Cardiac muscle cell (in vitro differentiated cells and primary cell): ENCODE results near the gene TES. TPM values are rescaled to one million over a fixed set of nuclear protein-coding genes. Genes with fewer than 3 reads are reported as not detected.

ENCODE experiments used
- DNase-seq, 2 donors: peaks; one replicate each; pipeline versions ENCODE4 v3.0.0 to v3.0.0-alpha.2; 2010 to 2017; ENCODE audit warnings: low read depth in 1 of 2, low spot score in 1 of 2
- H3K27ac ChIP-seq: fragments of 200-600 bp; sonication (generic); 2 replicates; pipeline ENCODE4 v1.5.1; 2016
- H3K27me3 ChIP-seq: fragments of 200-600 bp; sonication (generic); 2 replicates; pipeline ENCODE4 v1.6.0; 2016; ENCODE audit warnings: control low read depth
- H3K36me3 ChIP-seq: fragments of 200-600 bp; sonication (generic); 2 replicates; pipeline ENCODE4 v1.5.1; 2016; ENCODE audit warnings: control low read depth
- H3K4me1 ChIP-seq: fragments of 200-600 bp; sonication (generic); 2 replicates; pipeline ENCODE4 v1.8.1; 2017; ENCODE audit warnings: low read depth, mild to moderate bottlenecking, mixed run types
- H3K4me3 ChIP-seq: fragments of 200-600 bp; sonication (generic); 2 replicates; pipeline ENCODE4 v1.5.1; 2016; ENCODE audit warnings: mild to moderate bottlenecking
- H3K9me3 ChIP-seq: fragments of 200-600 bp; sonication (generic); 2 replicates; pipeline ENCODE4 v1.5.1; 2017; ENCODE audit warnings: low read depth, mild to moderate bottlenecking, control low read depth
- polyA plus RNA-seq: library from polyadenylated mRNA; unstranded; fragments of >200 nt; fragmentation: Nextera tagmentation; extraction: Ambion mirVana; gene quantifications from 2 replicates; pipeline ENCODE4 v1.2.1, GENCODE V29; 2016
- total RNA-seq: library from RNA; depleted of rRNA; stranded (reverse); fragments of >200 nt; gene quantifications from 2 replicates; pipeline ENCODE4 v1.2.3, GENCODE V29; 2016
- TF ChIP-seq, protein P1 (sequence below): IDR thresholded peaks from 2 replicates; pipeline ENCODE4 v1.5.1; 2012; ENCODE audit warnings: low read depth, mild to moderate bottlenecking, low read length

Gene TES
- total and polyA plus RNA-seq, 2 experiments from 2014 or later, result 13.4 to 29.1 TPM

DNA sequence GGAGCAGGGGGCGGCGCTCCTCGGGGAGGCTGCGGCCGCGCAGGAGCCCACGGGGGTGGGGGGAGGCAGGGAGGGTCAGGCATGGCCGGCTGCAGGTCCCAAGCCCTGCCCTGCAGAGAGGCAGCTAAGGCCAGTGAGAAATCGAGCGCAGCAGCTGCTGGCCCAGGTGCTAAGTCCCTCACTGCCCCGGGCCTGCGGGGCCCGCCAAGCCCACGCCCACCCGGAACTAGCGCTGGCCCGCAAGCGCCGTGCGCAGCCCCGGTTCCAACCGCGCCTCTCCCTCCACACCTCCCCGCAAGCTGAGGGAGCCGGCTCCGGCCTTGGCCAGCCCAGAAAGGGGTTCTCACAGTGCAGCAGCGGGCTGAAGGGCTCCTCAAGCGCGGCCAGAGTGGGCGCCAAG, 28.3 kb upstream of the TES start:
- Histone ChIP-seq H3K27ac (no peak overlapping the region), H3K4me1 (no peaks in the 10 kb centered on the region), H3K36me3 (no peaks in the 10 kb centered on the region), H3K4me3 (no peak overlapping the region), H3K27me3 (no peaks in the 10 kb centered on the region), H3K9me3 (no peaks in the 10 kb centered on the region)
- no peak for DNase-seq
- TF ChIP-seq, protein P1, sequence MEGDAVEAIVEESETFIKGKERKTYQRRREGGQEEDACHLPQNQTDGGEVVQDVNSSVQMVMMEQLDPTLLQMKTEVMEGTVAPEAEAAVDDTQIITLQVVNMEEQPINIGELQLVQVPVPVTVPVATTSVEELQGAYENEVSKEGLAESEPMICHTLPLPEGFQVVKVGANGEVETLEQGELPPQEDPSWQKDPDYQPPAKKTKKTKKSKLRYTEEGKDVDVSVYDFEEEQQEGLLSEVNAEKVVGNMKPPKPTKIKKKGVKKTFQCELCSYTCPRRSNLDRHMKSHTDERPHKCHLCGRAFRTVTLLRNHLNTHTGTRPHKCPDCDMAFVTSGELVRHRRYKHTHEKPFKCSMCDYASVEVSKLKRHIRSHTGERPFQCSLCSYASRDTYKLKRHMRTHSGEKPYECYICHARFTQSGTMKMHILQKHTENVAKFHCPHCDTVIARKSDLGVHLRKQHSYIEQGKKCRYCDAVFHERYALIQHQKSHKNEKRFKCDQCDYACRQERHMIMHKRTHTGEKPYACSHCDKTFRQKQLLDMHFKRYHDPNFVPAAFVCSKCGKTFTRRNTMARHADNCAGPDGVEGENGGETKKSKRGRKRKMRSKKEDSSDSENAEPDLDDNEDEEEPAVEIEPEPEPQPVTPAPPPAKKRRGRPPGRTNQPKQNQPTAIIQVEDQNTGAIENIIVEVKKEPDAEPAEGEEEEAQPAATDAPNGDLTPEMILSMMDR, result no peak

DNA sequence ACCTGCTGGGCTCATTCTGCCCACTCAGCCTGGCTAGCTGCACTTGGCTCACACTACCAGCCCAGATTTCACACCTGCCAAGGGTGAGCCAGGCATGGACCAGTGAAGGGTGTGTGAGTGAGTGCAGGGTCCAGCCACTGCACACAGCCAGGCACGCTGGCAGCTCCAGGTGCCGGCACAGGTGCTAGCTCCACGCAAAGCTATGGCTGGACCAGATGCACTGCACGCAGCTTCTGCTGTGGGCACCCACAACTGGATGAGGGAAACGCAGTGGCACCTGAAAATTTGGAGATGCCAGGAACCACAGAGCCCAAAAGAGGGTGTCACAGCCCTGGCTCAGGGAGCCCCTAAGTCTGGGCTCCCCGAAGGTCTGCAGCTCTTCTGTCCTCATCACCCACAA, 24.9 kb upstream of the TES start:
- no peaks in the 10 kb centered on the region for H3K9me3 ChIP-seq
- no peaks in the 10 kb centered on the region for H3K36me3 ChIP-seq
- DNase-seq, result no peak
- no peak overlapping the region for H3K27ac ChIP-seq
- no peaks in the 10 kb centered on the region for H3K27me3 ChIP-seq
- H3K4me1 ChIP-seq, result no peaks in the 10 kb centered on the region
- no peak overlapping the region for H3K4me3 ChIP-seq
- TF ChIP-seq, protein P1, result no peak

DNA sequence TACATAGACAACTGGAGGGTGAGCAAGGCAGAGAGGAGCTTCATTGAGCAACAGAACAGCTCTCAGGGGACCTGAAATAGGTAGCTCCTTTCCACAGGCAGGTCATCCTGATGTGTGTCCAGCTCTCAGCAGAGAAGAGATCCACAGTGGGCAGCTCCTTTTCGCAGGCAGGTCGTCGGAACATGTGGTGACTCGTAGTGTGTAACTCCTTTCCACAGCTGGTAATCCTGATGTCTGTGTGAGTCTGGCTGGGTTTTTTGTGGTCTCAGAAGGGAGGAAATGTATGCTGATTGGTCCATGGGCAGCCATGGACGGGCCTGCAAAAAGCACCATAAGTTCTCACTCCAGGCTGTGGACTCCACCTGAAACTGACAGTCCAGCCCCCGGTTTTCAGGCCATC, 24.4 kb upstream of the TES start:
- no peaks in the 10 kb centered on the region for H3K4me1 ChIP-seq
- DNase-seq, result no peak
- no peaks in the 10 kb centered on the region for H3K36me3 ChIP-seq
- no peaks in the 10 kb centered on the region for H3K9me3 ChIP-seq
- TF ChIP-seq, protein P1, result no peak
- H3K27me3 ChIP-seq, result no peaks in the 10 kb centered on the region
- H3K4me3 ChIP-seq, result no peak overlapping the region
- H3K27ac ChIP-seq, result no peak overlapping the region

DNA sequence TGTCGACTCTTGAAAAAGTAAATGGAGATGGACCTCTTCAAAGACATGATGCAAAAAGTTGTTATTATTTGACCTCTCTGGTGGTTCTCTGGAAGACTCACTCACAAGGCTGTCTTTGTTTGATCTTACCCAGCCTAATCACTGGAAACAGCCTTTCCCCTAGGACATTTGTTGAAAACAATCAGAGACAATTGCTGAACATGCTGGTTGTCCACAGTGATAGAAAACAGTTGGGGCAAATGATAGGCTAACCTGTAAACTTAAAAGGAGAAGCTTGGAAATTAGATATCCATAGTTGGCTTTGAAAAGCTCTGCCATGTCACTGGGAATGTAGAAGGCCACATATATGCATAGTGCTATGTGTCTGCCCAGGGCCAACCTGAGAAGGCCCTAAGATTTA, 22.9 kb upstream of the TES start:
- TF ChIP-seq, protein P1, result no peak
- Histone ChIP-seq H3K36me3 (no peaks in the 10 kb centered on the region), H3K4me3 (no peak overlapping the region), H3K27ac (no peak overlapping the region), H3K27me3 (no peaks in the 10 kb centered on the region), H3K9me3 (no peaks in the 10 kb centered on the region), H3K4me1 (no peaks in the 10 kb centered on the region)
- no peak for DNase-seq

DNA sequence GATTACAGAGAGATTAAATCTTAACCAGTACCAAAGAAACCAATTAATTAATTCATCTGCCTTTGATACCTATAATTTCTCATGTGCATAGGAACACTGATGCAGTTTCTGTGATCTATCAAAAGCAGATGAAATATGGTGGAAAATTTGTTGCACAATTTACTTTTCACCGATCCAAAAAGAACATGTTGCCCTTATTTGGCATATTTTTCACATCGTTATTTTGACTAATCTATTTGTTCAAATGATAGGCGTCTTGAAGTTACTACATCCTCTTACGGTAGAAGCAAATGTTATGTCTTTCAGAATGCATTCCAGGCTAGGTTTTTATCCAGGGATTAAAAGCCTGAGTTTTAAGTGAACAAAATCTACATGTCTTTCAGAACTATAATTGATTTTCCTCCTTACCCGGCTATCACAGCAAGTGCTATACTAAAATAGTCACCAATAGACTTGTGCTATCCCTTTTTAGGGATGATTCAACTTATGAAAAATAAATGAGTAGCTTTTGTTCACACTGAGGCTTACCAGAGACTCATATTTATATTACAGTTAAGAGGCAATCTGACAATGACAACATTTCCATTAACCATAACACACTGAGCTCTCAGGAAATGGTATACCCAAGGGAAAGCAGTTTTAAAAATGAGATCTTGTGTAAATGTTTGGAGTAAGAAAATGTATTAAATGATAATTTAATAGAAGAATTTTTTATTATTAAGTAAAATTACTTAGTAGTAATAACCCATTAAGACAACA, 16.8 kb upstream of the TES start:
- Histone ChIP-seq H3K27ac (no peak overlapping the region), H3K36me3 (no peaks in the 10 kb centered on the region), H3K4me1 (no peaks in the 10 kb centered on the region), H3K4me3 (no peak overlapping the region), H3K27me3 (no peaks in the 10 kb centered on the region), H3K9me3 (no peaks in the 10 kb centered on the region)
- TF ChIP-seq, protein P1, result no peak
- DNase-seq, result no peak
